Right lobe of liver (tissue), 4 donors: Measurements from ENCODE around the gene LPO.

ENCODE experiments used
- CTCF ChIP-seq, 4 donors: fragments of 200-600 bp in 3 of 4; fragments of 450-650 bp in 1 of 4; IDR thresholded peaks; one replicate each; pipeline versions ENCODE4 v1.5.1 to v1.8.0; 2016 to 2022; ENCODE audit warnings: antibody characterized with exemption in 4 of 4, mild to moderate bottlenecking in 2 of 4
- POLR2A ChIP-seq: fragments of 450-650 bp; IDR thresholded peaks from one replicate; pipeline ENCODE4 v1.6.1; 2017; ENCODE audit warnings: antibody characterized with exemption, mild to moderate bottlenecking
- donor health status: DM: no; HTN: no; CAD: no.
- donor health status: DM: no; HTN: no; CAD: no.
- donor health status: DM: no; HTN: yes; CAD: no.

DNA sequence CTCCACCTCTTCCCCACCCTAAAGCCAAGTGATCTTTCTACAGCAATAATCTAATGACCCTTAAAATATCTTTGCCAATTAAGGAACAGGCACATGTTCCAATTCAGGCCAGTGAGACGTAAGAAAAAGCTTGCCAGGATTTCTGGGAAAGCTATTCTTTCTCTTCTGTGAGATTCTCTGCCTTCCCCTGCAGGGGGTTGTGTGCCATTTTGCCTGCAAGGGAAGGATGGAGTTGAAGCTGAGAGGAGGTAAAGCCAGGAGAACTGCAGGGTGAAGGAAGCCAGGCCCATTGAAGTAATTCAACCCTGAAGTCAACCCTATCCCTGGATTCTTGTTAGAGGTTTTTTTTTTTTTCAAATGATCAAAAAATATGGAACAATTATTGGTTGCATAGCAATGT is 9.0 kb upstream of the LPO start:
- TF ChIP-seq CTCF (IDR thresholded peaks at IDR 0.05) (no peak), POLR2A (no peak)
